T1000 (cell line): ENCODE measurements around the gene AKAP13.
"Not testable (repeated sequence)": the region's sequence is repeated elsewhere in the genome, so short reads cannot be mapped to it uniquely, and the experiment has no call there.

ENCODE experiments used
- DNase-seq: peaks from one replicate; lab custom pipeline; 2025; ENCODE audit warnings: mixed read lengths; lab: John Stamatoyannopoulos, UW

The AKAP13 gene

GRCh38 chr15:85576392-85576791 is 196.0 kb downstream of the AKAP13 start:
- DNase-seq, result no peak

- DNase-seq, result no peak
Observed at GRCh38 chr15:85578941-85579701, 198.7 kb downstream of the AKAP13 start.

DNA sequence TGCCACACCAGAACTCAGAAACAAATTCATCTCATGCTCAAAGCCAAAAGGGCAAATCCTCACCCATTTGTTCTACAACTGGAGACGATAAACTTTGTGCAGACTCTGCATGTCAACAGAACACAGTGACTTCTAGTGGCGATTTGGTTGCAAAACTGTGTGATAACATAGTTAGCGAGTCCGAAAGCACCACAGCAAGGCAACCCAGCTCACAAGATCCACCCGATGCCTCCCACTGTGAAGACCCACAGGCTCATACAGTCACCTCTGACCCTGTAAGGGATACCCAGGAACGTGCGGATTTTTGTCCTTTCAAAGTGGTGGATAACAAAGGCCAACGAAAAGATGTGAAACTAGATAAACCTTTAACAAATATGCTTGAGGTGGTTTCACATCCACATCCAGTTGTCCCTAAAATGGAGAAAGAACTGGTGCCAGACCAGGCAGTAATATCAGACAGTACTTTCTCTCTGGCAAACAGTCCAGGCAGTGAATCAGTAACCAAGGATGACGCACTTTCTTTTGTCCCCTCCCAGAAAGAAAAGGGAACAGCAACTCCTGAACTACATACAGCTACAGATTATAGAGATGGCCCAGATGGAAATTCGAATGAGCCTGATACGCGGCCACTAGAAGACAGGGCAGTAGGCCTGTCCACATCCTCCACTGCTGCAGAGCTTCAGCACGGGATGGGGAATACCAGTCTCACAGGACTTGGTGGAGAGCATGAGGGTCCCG is 199.7 kb downstream of the AKAP13 start:
- no peak for DNase-seq

- no peak for DNase-seq
Observed at GRCh38 chr15:85580879-85581278, 200.5 kb downstream of the AKAP13 start.

DNA sequence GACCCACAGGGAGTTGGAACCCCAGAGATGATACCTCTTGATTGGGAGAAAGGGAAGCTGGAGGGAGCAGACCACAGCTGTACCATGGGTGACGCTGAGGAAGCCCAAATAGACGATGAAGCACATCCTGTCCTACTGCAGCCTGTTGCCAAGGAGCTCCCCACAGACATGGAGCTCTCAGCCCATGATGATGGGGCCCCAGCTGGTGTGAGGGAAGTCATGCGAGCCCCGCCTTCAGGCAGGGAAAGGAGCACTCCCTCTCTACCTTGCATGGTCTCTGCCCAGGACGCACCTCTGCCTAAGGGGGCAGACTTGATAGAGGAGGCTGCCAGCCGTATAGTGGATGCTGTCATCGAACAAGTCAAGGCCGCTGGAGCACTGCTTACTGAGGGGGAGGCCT is 201.1 kb downstream of the AKAP13 start:
- DNase-seq, result no peak

DNA sequence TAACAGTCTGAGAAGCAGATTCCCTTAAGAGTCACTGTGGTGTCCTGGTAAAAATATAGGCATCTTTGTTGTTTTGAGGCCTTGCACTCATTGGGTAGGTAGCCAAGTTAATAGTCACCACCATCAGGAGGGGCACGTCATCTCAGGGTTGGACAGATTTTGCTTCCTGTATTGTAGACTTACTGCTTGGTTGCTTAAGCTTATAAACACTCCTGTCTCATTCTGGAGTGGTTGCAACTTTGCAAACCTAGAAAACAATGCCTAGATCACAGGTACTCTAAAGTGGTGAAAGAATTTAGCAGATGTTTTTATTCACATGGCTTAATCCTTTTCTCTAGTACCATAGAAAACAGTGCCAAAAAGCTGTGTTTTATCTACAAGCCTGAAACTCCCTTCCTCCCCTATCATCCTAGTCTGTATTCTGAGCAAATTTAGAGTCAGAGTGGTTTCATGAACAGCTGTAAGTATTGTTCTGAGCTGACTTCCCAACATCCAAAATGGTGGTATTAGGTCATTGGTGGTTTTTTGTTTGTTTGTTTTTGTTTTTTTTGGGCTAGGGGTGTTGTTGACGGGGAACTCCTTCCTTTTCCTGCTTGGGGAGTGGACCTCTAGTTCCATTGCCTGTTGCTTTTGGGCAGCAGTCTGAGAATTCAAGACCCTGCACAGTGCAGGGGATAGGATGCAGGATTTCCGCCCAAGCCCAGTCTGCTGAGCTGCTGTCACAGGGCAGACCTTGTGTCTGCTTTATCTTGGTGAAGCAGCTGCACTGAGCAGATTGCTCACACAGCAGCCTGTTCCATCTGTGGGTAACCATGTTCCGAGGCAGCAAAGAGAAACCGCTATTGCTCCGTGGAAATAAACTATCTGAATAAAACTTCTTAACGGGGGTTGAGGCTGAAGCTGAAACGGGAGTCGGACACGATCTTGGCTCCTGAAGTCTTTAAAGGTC is 202.0 kb downstream of the AKAP13 start:
- DNase-seq, result no peak

GRCh38 chr15:85583442-85583841 is 203.0 kb downstream of the AKAP13 start:
- DNase-seq, result no peak

GRCh38 chr15:85583923-85584390 is 203.6 kb downstream of the AKAP13 start:
- peak; percentile 10 for DNase-seq

- DNase-seq, result no peak
Observed at GRCh38 chr15:85584872-85585271, 204.5 kb downstream of the AKAP13 start.

GRCh38 chr15:85586196-85586595 is 205.8 kb downstream of the AKAP13 start:
- DNase-seq, result not testable (repeated sequence)

- DNase-seq, result no peak
Observed at GRCh38 chr15:85587707-85588411, 207.5 kb downstream of the AKAP13 start.

DNA sequence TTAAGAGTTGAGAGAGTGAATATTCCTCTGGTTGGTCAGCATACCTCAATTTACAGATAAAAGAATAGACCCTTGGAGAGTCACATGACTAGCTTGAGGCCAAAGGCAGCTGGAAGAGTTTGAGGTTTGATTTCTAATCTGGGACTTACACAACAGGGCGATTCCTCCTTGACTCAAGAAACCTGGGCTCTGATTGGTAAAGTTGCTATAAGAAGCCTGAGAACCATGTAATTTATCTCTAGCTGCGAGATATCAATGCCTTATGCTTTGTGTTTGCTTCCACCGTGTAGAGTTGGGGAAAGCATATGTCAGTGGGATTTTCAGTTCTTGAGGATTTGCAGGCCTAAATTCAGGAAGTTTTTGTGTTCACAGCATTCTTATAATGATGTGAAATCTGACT is 208.3 kb downstream of the AKAP13 start:
- DNase-seq, result no peak

DNA sequence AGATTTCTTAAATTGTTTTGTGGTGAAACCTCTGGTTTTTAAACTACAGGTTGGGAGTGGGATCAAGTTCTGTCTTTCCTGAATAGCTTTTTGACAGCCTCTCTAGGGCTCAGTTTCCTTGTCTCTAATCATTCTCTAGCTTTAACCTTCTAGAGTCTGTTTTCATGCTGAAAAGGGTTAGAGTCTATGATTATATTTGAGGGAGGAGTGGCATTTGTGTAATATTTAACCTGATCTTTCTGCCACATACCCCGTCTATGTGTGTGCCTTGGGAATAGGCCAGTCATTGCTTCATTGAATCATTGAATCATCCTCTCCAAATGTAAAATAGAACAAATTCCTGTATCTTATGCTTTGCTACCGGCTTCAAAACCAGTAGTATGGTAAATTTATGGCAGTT is 209.4 kb downstream of the AKAP13 start:
- DNase-seq, result no peak

DNA sequence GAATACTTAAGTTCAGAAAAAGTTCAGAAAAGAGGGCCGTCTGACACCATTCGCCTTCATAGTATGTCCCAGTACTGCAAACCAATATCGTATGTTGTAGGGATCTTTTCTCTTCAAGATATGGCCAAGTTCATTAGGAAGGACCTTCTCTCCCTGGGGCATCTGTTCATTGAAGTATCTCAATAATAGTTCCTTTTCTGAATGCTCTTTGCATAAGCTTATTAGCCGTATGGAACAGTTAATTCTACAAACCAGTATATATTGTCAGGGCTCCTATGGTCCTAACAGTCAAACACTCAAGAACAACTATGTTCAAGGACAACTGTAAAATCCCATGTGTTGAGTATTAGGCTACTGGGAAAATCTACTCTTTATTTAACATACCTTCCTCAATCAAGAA is 211.2 kb downstream of the AKAP13 start:
- DNase-seq, result no peak

- DNase-seq, result no peak
Observed at GRCh38 chr15:85592148-85592547, 211.7 kb downstream of the AKAP13 start.

GRCh38 chr15:85593809-85594445 is 213.5 kb downstream of the AKAP13 start:
- no peak for DNase-seq

DNA sequence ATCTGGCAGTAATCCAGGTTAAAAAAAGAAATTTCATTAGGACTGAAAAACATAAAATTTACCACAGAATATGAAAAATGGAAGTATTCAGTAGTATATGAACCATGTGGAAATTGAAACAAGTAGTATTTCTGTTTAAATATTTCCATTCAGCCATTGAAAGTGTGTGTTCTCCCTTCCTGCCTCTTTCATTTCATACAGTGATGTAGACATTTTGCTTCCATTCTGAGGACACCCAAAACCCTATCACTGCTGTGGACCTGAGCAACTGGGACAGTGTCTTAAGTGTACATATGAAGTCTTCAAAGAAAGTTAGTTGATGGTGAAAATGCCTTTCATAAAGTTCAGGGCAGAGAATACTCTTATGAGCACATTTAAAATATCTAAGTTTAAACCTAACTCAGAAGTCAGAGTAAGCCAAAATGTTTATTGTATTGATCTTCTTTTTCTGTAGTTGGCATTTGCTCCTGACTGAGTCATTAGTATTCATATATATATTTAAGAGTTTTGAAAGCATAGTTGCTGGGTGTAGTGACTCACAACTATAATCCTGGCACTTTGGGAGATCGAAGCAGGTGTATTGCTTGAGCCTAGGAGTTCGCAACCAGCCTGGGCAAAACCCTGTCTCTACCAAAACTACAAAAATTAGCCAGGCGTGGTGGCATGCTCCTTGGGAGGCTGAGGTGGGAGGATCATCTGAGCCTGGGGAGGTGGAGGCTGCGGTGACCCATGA is 215.6 kb downstream of the AKAP13 start:
- no peak for DNase-seq

DNA sequence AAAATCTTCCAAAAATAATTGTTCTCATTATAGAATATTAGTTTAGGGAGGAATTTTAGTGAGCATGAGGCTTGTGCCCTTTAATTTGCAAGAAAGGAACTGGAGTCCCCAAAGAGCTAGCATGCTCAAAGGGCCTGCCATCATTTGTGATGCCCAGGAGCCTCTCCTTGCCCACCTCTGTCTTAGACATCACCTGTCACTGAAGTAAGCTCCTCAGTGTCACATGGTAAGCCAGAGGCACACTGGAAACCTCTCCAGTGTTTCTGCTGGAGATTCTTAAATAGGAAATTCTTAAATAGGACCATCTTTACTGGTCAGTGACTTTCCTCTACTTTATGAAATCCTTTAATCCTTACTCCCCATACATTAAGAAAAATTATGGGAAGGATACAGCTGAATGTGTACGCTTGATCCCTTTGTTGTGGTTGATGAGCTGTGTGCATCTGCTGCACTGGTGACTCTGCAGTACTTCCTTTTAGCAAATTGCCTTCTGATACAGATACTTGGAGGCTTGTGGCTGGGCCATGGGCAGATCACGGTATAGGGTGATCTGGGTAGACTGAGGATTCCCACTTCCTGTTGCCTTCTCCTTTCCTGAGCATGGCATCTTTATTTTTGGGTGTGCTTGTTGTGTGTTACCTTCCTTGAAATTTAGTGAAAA is 216.9 kb downstream of the AKAP13 start:
- no peak for DNase-seq

- no peak for DNase-seq
Observed at GRCh38 chr15:85598219-85598618, 217.8 kb downstream of the AKAP13 start.
